Keratinocyte (primary cell): ENCODE measurements around the gene CTF1.

Source experiments
- EZH2 ChIP-seq: IDR thresholded peaks from one replicate; pipeline ENCODE4 v1.6.1; 2012; ENCODE audit warnings: inconsistent platforms, mild to moderate bottlenecking, low read length, moderate library complexity
- TF ChIP-seq, protein P1 (sequence below), 3 experiments: IDR thresholded peaks in 1 of 3; conservative IDR thresholded peaks in 1 of 3; optimal IDR thresholded peaks in 1 of 3; 2 replicates in 2 of 3; 3 replicates in 1 of 3; pipeline versions ENCODE3 to v1.5.1; 2011; ENCODE audit warnings: low read length in 3 of 3, mild to moderate bottlenecking in 3 of 3, moderate library complexity in 2 of 3, control low read depth in 1 of 3, inconsistent platforms in 1 of 3; ENCODE audit not compliant: insufficient read depth in 2 of 3; ENCODE audit errors: extremely low read depth in 1 of 3

DNA sequence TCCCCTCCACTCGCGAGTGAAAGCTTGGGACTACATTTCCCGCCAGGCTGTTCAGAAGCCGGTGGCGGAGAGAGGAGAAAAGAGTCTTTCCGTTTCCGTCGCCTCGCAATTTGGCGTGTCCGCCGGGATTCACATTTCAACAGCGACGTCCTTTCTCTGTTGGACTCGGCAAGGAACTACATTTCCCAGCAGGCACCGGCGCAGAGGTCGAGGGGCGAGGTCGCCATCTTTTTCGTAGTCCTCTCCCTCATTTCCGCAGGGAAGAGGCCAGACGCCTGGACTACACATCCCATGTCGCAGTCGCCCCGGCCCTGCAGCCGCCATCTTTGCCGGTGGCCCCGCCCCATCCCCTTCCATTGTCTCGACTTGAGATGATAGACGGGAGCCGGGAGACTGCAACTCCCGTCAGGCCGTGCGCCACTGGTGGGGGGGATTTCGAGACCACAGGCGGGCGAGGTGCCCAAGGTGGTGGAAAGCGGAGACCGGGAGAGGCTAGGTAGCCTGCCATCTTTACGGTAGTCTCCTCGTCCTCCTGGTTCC, 26.1 kb downstream of the CTF1 start:
- TF ChIP-seq, protein P1, sequence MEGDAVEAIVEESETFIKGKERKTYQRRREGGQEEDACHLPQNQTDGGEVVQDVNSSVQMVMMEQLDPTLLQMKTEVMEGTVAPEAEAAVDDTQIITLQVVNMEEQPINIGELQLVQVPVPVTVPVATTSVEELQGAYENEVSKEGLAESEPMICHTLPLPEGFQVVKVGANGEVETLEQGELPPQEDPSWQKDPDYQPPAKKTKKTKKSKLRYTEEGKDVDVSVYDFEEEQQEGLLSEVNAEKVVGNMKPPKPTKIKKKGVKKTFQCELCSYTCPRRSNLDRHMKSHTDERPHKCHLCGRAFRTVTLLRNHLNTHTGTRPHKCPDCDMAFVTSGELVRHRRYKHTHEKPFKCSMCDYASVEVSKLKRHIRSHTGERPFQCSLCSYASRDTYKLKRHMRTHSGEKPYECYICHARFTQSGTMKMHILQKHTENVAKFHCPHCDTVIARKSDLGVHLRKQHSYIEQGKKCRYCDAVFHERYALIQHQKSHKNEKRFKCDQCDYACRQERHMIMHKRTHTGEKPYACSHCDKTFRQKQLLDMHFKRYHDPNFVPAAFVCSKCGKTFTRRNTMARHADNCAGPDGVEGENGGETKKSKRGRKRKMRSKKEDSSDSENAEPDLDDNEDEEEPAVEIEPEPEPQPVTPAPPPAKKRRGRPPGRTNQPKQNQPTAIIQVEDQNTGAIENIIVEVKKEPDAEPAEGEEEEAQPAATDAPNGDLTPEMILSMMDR (optimal IDR thresholded peaks at IDR 0.05 in 1 of 3, IDR thresholded peaks at IDR 0.05 in 1 of 3, conservative IDR thresholded peaks at IDR 0.05 in 1 of 3; ENCODE audit: extremely low read depth in 1 of 3, insufficient read depth in 2 of 3, low read length in 3 of 3) = no peak
- TF ChIP-seq EZH2 = no peak
